ENCODE measurements around the gene MTSS2.

MTSS2 gene

GRCh38 chr16:70670175-70670574, 15.7 kb downstream of the MTSS2 start:
- no peak for DNase-seq

GRCh38 chr16:70665806-70666735, 19.8 kb downstream of the MTSS2 start:
- DNase-seq, result no peak

GRCh38 chr16:70665113-70665694, 20.6 kb downstream of the MTSS2 start:
- DNase-seq, result no peak

- no peak for DNase-seq
Measured at GRCh38 chr16:70664325-70665112, 21.3 kb downstream of the MTSS2 start.

GRCh38 chr16:70663524-70664324, 22.1 kb downstream of the MTSS2 start:
- no peak for DNase-seq

- no peak for DNase-seq
Measured at GRCh38 chr16:70662991-70663523, 22.8 kb downstream of the MTSS2 start.

GRCh38 chr16:70661918-70662641, 23.8 kb downstream of the MTSS2 start:
- no peak for DNase-seq

- DNase-seq, result no peak
Measured at GRCh38 chr16:70661534-70661917, 24.3 kb downstream of the MTSS2 start.

GRCh38 chr16:70660672-70661350, 25.0 kb downstream of the MTSS2 start:
- no peak for DNase-seq

- no peak for DNase-seq
Measured at GRCh38 chr16:70659953-70660671, 25.7 kb downstream of the MTSS2 start.

- DNase-seq, result no peak
Measured at GRCh38 chr16:70659546-70659945, 26.3 kb downstream of the MTSS2 start.

- no peak for DNase-seq
Measured at GRCh38 chr16:70658921-70659320, 26.9 kb downstream of the MTSS2 start.

- DNase-seq, result no peak
Measured at GRCh38 chr16:70657956-70658355, 27.9 kb downstream of the MTSS2 start.

- DNase-seq, result no peak
Measured at GRCh38 chr16:70656712-70657263, 29.1 kb downstream of the MTSS2 start.

- no peak for DNase-seq
Measured at GRCh38 chr16:70656065-70656711, 29.7 kb downstream of the MTSS2 start.

- peak; percentile 80 for DNase-seq
Measured at GRCh38 chr16:70653809-70654771, 31.8 kb downstream of the MTSS2 start.

- DNase-seq, result no peak
Measured at GRCh38 chr16:70653406-70653805, 32.4 kb downstream of the MTSS2 start.

GRCh38 chr16:70652322-70652721, 33.5 kb downstream of the MTSS2 start:
- DNase-seq, result no peak
